ENCODE data around the gene MAT1A. TPM values are rescaled to one million over a fixed set of nuclear protein-coding genes. Genes with fewer than 3 reads are reported as not detected.

The MAT1A gene
- total RNA-seq, 1 experiment from 2014 or later, result 2.1 TPM

DNA sequence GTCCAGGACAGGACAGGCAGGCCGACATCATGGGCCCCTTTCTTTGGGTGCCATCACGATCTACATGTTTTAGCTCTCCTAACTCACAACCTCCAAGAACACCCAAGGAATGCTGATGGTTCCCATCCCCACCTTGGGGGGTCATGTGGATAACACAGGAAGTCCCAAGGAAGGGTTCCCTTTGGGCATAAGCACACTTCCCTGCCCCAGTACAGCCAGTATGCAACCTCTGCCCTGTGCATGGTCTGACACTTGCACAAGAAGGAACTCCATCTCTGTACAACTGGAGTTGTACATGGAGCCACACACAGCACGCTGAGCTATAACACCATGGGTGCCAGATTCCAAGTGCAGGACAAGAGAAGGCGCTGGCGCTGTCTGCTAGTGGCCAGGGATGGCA lies 11.0 kb downstream of the MAT1A start:
- H3K14ac ChIP-seq (ENCODE audit: insufficient read depth, low read length), result no peak overlapping the region
- H2BK12ac ChIP-seq (ENCODE audit: insufficient read length, low read depth, low read length), result no peak overlapping the region
- no peak overlapping the region for H2BK15ac ChIP-seq (ENCODE audit: low read depth, low read length)
- no peak overlapping the region for H2AFZ ChIP-seq (ENCODE audit: low read length)
- H3K4me2 ChIP-seq (ENCODE audit: insufficient read depth, insufficient read length, low read length), result no peak overlapping the region
- H3K23ac ChIP-seq (ENCODE audit: insufficient read length, low read depth, low read length), result no peak overlapping the region
- Mint-ChIP-seq H3K27ac (no peak overlapping the region), H3K27me3 (ENCODE audit: low read depth) (peaks cover 4% of the 10 kb centered on the region; the same call in 1 of the 2 replicates), H3K4me1 (peaks cover 0 to 11% of the 10 kb centered on the region in 2 experiments; a peak in 3 of 4 replicates), H3K36me3 (ENCODE audit: insufficient read depth in 1 of 3, low read depth in 3 of 3) (no peaks in the 10 kb centered on the region), H3K9me3 (no peaks in the 10 kb centered on the region), H3K4me3 (no peak overlapping the region)
- no peak overlapping the region for H2BK120ac ChIP-seq (ENCODE audit: low read depth, low read length, poor library complexity, severe bottlenecking)
- H2BK20ac ChIP-seq (ENCODE audit: low read depth, low read length, poor library complexity, severe bottlenecking), result no peak overlapping the region
- no peaks in the 10 kb centered on the region for H3K79me1 ChIP-seq (ENCODE audit: insufficient read depth, low read depth, low read length, poor library complexity, severe bottlenecking)
- no peak overlapping the region for H3K18ac ChIP-seq (ENCODE audit: insufficient read length, low read depth, low read length)
- H3K27ac ChIP-seq (ENCODE audit: insufficient read length, low read depth, low read length), result no peak overlapping the region
- DNase-seq, result no peak
- no peaks in the 10 kb centered on the region for H3K4me1 ChIP-seq (ENCODE audit: insufficient read depth, low read length)
- H4K5ac ChIP-seq (ENCODE audit: insufficient read length, low read depth, low read length), result no peak overlapping the region
- H3K9me3 ChIP-seq (ENCODE audit: control insufficient read depth, low read depth, low read length), result no peaks in the 10 kb centered on the region
- WGBS (ENCODE audit: extremely low coverage, insufficient read length, low lambda C conversion rate), result no CpG with 5 or more reads among the region's 5 CpGs
- H4K20me1 ChIP-seq (ENCODE audit: control insufficient read depth, insufficient read depth, insufficient read length), result no peaks in the 10 kb centered on the region
- H3K27me3 ChIP-seq (ENCODE audit: insufficient read depth, low read length), result no peaks in the 10 kb centered on the region
- H4K91ac ChIP-seq (ENCODE audit: insufficient read length, low read depth, low read length), result no peak overlapping the region
- H3K79me2 ChIP-seq (ENCODE audit: insufficient read depth, low read length), result no peaks in the 10 kb centered on the region
- TF ChIP-seq, protein P1, sequence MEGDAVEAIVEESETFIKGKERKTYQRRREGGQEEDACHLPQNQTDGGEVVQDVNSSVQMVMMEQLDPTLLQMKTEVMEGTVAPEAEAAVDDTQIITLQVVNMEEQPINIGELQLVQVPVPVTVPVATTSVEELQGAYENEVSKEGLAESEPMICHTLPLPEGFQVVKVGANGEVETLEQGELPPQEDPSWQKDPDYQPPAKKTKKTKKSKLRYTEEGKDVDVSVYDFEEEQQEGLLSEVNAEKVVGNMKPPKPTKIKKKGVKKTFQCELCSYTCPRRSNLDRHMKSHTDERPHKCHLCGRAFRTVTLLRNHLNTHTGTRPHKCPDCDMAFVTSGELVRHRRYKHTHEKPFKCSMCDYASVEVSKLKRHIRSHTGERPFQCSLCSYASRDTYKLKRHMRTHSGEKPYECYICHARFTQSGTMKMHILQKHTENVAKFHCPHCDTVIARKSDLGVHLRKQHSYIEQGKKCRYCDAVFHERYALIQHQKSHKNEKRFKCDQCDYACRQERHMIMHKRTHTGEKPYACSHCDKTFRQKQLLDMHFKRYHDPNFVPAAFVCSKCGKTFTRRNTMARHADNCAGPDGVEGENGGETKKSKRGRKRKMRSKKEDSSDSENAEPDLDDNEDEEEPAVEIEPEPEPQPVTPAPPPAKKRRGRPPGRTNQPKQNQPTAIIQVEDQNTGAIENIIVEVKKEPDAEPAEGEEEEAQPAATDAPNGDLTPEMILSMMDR (conservative IDR thresholded peaks at IDR 0.05), result no peak
- H3K9ac ChIP-seq (ENCODE audit: extremely low read depth, insufficient read length, low read length), result no peak overlapping the region
- no peak overlapping the region for H2BK5ac ChIP-seq (ENCODE audit: insufficient read length, low read length)
- no peak overlapping the region for H2AK5ac ChIP-seq (ENCODE audit: insufficient read length, low read length)
- H4K8ac ChIP-seq (replicated peaks; ENCODE audit: insufficient read length, low read depth, low read length), result no peak overlapping the region
- H3K4ac ChIP-seq (ENCODE audit: low read depth, low read length), result no peak overlapping the region
- no peak overlapping the region for H3T11ph ChIP-seq (ENCODE audit: low read length)
- H3K23me2 ChIP-seq (ENCODE audit: insufficient read length, low read depth, low read length, poor library complexity, severe bottlenecking), result no peaks in the 10 kb centered on the region
- no peak overlapping the region for H3K56ac ChIP-seq (ENCODE audit: insufficient read length, low read depth, low read length)

All from H9 (cell line).